ENCODE data around the gene POLA2. TPM values are rescaled to one million over a fixed set of nuclear protein-coding genes. Genes with fewer than 3 reads are reported as not detected.

Gene POLA2
- total and polyA plus RNA-seq, 9 of the 15 experiments (the other 6 are each of a cell fraction or from before 2014, with no cell fraction given), result 2.7 to 134 (median 44.4) TPM

DNA sequence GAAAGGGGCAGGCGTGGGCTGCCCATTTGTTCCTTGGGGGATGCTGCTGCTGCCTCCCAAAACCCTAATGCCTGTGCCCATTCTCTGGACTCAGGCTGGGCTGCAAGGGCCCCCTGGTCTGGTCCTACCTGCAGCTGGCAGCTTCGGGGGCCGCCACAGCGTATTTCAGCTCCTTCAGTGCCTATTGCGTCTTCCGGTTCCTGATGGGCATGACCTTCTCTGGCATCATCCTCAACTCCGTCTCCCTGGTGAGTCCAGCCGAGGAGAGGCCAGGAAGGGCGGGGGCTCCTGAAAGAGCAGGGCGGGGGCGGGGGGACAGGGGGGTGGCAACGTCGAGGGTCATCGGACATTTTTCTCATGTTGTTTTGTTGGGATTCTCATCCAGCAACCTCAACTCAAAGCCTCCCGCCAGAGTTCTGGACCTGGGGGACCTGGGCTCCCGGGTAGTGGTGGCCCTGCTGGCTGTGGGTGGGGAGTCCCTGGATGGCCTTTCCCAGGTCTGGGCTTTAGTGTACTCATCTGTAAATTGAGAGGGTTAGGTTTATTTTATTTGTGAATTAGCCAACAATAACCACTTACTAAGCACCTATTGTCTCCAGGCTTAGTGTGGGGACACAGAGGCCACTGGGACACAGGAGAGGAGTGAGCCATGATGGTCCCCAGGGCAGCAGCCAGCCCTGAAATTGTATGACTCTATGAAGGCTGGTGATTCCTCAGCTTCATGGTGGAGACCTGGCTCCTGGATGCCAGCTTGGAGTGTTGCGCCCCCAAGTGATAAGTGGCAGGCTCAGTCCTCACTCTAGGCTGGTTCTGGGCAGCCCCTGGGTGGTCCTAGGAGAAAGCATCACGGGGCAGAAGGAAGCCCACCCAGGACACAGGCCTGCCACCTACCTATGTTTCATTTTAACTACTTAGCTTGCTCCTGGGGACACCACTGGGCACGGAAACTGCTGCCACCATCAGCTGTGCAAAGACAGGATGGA, 44.0 kb upstream of the POLA2 start:
- DNase-seq (ENCODE audit: extremely low read depth in 1 of 4, low spot score in 3 of 4) (no peak), ATAC-seq (no peak), FAIRE-seq (no peak)
- Histone ChIP-seq H2AFZ (ENCODE audit: low read depth, low read length) (no peak overlapping the region), H3K4me2 (ENCODE audit: insufficient read depth, low read length) (no peak overlapping the region), H3K79me2 (ENCODE audit: control insufficient read depth, insufficient read depth, low read length) (no peaks in the 10 kb centered on the region), H3K4me3 (no peak overlapping the region), H3K27ac (ENCODE audit: extremely low read depth, low read depth, low read length) (no peak overlapping the region), H4K20me1 (replicated peaks; ENCODE audit: control insufficient read depth, insufficient read depth, low read length) (no peaks in the 10 kb centered on the region), H3K4me1 (replicated peaks in 1 of 2; ENCODE audit: control insufficient read depth in 2 of 2, insufficient read depth in 2 of 2, low read length in 2 of 2) (peaks cover 11 to 35% of the 10 kb centered on the region in 2 experiments; a peak in 4 of 5 replicates), H3K9me1 (ENCODE audit: control insufficient read depth, insufficient read depth, low read length) (peaks cover 2% of the 10 kb centered on the region), H3K27me3 (ENCODE audit: control insufficient read depth in 2 of 2, insufficient read depth in 2 of 2, low read length in 2 of 2) (no peaks in the 10 kb centered on the region), H3K9ac (ENCODE audit: insufficient read depth in 1 of 2, low read depth in 2 of 2, low read length in 2 of 2) (no peak overlapping the region), H3K9me3 (replicated peaks; ENCODE audit: control insufficient read depth, insufficient read depth, low read depth, low read length) (no peaks in the 10 kb centered on the region), H3K36me3 (ENCODE audit: control insufficient read depth, insufficient read depth, low read length) (no peaks in the 10 kb centered on the region)
- intact Hi-C loops (cut with micrococcal nuclease), result no loop called here
- WGBS (ENCODE audit: insufficient coverage, low coverage, missing lambda C conversion rate), result 59% methylated on average over 14 of the region's 19 CpGs
- CTCF ChIA-PET (ENCODE audit: low intra/inter-chr PET ratio), result no interaction called here
- POLR2A ChIA-PET, result interaction anchor here (0.6 to 1.2 kb wide), 5 partner anchors 11 to 586 kb away, joined by 3 to 4 read pairs (median 3); no protein-coding TSS in a partner anchor
- no TSS peak for BruUV-seq (replicated peaks)
- in situ Hi-C loops (cut with MboI), result no loop called here
- no peak for TF ChIP-seq NR2C2 (CRISPR knock-in tag; IDR thresholded peaks at IDR 0.05)
- TF ChIP-seq NR2C2 (tag; IDR thresholded peaks at IDR 0.05), result no peak
- TF ChIP-seq MEF2D (tag; conservative IDR thresholded peaks at IDR 0.05; ENCODE audit: low read depth), result no peak
- no peak for TF ChIP-seq JUN (IDR thresholded peaks at IDR 0.05; ENCODE audit: borderline replicate concordance, low read depth, low read length)
- no peak for TF ChIP-seq JUN (CRISPR knock-in tag; IDR thresholded peaks at IDR 0.05; ENCODE audit: borderline replicate concordance)
- no peak for TF ChIP-seq NR2C1 (IDR thresholded peaks at IDR 0.05)
- TF ChIP-seq NR2C1 (tag; IDR thresholded peaks at IDR 0.05), result no peak
- TF ChIP-seq, protein P1, sequence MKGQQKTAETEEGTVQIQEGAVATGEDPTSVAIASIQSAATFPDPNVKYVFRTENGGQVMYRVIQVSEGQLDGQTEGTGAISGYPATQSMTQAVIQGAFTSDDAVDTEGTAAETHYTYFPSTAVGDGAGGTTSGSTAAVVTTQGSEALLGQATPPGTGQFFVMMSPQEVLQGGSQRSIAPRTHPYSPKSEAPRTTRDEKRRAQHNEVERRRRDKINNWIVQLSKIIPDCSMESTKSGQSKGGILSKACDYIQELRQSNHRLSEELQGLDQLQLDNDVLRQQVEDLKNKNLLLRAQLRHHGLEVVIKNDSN (CRISPR knock-in tag; IDR thresholded peaks at IDR 0.05), result no peak
- TF ChIP-seq ATF1 (CRISPR knock-in tag; IDR thresholded peaks at IDR 0.05), result no peak
- no peak for TF ChIP-seq ATF1 (tag; IDR thresholded peaks at IDR 0.05)
- TF ChIP-seq TGIF2 (CRISPR knock-in tag; IDR thresholded peaks at IDR 0.05), result no peak
- TF ChIP-seq, protein P2, sequence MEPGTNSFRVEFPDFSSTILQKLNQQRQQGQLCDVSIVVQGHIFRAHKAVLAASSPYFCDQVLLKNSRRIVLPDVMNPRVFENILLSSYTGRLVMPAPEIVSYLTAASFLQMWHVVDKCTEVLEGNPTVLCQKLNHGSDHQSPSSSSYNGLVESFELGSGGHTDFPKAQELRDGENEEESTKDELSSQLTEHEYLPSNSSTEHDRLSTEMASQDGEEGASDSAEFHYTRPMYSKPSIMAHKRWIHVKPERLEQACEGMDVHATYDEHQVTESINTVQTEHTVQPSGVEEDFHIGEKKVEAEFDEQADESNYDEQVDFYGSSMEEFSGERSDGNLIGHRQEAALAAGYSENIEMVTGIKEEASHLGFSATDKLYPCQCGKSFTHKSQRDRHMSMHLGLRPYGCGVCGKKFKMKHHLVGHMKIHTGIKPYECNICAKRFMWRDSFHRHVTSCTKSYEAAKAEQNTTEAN (CRISPR knock-in tag; IDR thresholded peaks at IDR 0.05), result no peak
- TF ChIP-seq RAD21 (CRISPR knock-in tag; conservative IDR thresholded peaks at IDR 0.05 in 1 of 2, IDR thresholded peaks at IDR 0.05 in 1 of 2), result no peak
- TF ChIP-seq ARNT (IDR thresholded peaks at IDR 0.05), result no peak
- no peak for TF ChIP-seq SMAD4 (CRISPR knock-in tag; conservative IDR thresholded peaks at IDR 0.05)
- TF ChIP-seq, protein P3, sequence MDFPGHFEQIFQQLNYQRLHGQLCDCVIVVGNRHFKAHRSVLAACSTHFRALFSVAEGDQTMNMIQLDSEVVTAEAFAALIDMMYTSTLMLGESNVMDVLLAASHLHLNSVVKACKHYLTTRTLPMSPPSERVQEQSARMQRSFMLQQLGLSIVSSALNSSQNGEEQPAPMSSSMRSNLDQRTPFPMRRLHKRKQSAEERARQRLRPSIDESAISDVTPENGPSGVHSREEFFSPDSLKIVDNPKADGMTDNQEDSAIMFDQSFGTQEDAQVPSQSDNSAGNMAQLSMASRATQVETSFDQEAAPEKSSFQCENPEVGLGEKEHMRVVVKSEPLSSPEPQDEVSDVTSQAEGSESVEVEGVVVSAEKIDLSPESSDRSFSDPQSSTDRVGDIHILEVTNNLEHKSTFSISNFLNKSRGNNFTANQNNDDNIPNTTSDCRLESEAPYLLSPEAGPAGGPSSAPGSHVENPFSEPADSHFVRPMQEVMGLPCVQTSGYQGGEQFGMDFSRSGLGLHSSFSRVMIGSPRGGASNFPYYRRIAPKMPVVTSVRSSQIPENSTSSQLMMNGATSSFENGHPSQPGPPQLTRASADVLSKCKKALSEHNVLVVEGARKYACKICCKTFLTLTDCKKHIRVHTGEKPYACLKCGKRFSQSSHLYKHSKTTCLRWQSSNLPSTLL (IDR thresholded peaks at IDR 0.05), result no peak
- no peak for TF ChIP-seq HEY1 (CRISPR knock-in tag; IDR thresholded peaks at IDR 0.05; ENCODE audit: borderline replicate concordance)
- TF ChIP-seq CREBBP (IDR thresholded peaks at IDR 0.05; ENCODE audit: low read depth, low read length), result no peak
- TF ChIP-seq, protein P4, sequence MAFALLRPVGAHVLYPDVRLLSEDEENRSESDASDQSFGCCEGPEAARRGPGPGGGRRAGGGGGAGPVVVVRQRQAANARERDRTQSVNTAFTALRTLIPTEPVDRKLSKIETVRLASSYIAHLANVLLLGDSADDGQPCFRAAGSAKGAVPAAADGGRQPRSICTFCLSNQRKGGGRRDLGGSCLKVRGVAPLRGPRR (CRISPR knock-in tag; IDR thresholded peaks at IDR 0.05), result no peak
